ENCODE data around the gene GGTA1. TPM values are rescaled to one million over a fixed set of nuclear protein-coding genes. Genes with fewer than 3 reads are reported as not detected.

GGTA1 gene
- polyA plus RNA-seq, 1 donor (not counting 4 experiments of a cell fraction or from before 2014, with no cell fraction given) = not detected

DNA sequence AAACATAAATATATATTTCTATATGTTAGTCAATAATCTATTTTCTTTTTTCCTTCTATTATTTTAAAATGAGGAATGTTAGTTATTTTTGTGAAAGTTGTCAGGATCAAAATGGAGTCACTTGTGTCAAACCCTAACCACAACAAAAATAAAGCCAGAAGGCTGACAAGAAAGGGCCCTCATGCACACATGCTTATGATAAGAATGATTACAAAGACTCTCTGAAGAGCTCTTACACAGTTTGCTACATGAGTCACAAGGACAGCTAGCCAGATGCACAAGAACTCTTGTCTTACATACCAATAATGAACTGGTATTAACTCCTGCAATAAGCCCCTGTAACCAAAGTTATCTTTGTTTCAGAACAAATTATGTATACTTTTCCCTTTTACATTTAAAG, 64.7 kb downstream of the GGTA1 start:
- Histone ChIP-seq H3K27me3 (ENCODE audit: control insufficient read depth, extremely low read depth, insufficient read depth, low read length) (peaks cover 14% of the 10 kb centered on the region), H3K9me3 (ENCODE audit: control insufficient read depth, low read depth, low read length) (no peaks in the 10 kb centered on the region), H3K4me1 (ENCODE audit: control insufficient read depth, extremely low read depth, insufficient read depth, low read length) (no peaks in the 10 kb centered on the region), H3K4me3 (ENCODE audit: control insufficient read depth in 2 of 3, extremely low read depth in 1 of 3, insufficient read depth in 2 of 3, low read depth in 1 of 3, low read length in 3 of 3) (no peak overlapping the region), H3K9ac (ENCODE audit: control insufficient read depth, extremely low read depth, insufficient read depth, low read length) (no peak overlapping the region), H3K4me2 (ENCODE audit: control insufficient read depth, extremely low read depth, insufficient read depth, low read depth, low read length) (no peak overlapping the region), H3K27ac (ENCODE audit: control insufficient read depth, insufficient read depth, low read length) (no peak overlapping the region), H3K9me1 (ENCODE audit: control insufficient read depth, extremely low read depth, insufficient read depth, low read length) (no peaks in the 10 kb centered on the region), H2AFZ (ENCODE audit: control insufficient read depth, low read length) (no peak overlapping the region), H4K20me1 (ENCODE audit: control insufficient read depth, extremely low read depth, insufficient read depth, low read length) (no peaks in the 10 kb centered on the region), H3K36me3 (ENCODE audit: control insufficient read depth in 2 of 2, extremely low read depth in 1 of 2, insufficient read depth in 2 of 2, low read length in 2 of 2) (no peaks in the 10 kb centered on the region), H3K79me2 (ENCODE audit: control insufficient read depth, insufficient read depth, low read length) (no peaks in the 10 kb centered on the region)
- FAIRE-seq (no peak), DNase-seq (ENCODE audit: low read depth, low spot score) (no peak)
- dilution Hi-C loops (cut with MboI; ENCODE audit: extremely low pct_ligation_motif_present, low sequenced_read_pairs) = no loop called here
- no peak for TF ChIP-seq EZH2 (IDR thresholded peaks at IDR 0.05; ENCODE audit: low read length)
- TF ChIP-seq, protein P1, sequence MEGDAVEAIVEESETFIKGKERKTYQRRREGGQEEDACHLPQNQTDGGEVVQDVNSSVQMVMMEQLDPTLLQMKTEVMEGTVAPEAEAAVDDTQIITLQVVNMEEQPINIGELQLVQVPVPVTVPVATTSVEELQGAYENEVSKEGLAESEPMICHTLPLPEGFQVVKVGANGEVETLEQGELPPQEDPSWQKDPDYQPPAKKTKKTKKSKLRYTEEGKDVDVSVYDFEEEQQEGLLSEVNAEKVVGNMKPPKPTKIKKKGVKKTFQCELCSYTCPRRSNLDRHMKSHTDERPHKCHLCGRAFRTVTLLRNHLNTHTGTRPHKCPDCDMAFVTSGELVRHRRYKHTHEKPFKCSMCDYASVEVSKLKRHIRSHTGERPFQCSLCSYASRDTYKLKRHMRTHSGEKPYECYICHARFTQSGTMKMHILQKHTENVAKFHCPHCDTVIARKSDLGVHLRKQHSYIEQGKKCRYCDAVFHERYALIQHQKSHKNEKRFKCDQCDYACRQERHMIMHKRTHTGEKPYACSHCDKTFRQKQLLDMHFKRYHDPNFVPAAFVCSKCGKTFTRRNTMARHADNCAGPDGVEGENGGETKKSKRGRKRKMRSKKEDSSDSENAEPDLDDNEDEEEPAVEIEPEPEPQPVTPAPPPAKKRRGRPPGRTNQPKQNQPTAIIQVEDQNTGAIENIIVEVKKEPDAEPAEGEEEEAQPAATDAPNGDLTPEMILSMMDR (optimal IDR thresholded peaks at IDR 0.05 in 1 of 3, IDR thresholded peaks at IDR 0.05 in 1 of 3, conservative IDR thresholded peaks at IDR 0.05 in 1 of 3; ENCODE audit: extremely low read depth in 1 of 3, insufficient read depth in 2 of 3, low read length in 3 of 3) = no peak

DNA sequence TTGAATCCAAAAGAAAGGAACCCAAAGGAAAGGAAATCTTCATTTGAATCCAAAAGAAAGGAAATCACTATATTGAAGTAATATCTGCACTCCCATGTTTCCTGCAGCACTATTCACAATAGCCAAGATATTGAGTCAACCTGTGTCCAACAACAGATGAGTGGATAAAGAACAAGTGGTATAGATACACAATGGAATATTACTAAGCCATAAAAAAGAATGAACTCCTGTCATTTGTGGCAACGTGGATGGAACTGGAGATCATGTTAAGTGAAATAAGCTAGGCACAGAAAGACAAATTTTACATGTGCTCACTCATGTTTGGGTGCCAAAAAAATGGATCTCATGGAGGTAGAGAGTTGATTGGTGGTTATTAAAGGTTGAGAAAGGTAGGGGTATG, 71.7 kb downstream of the GGTA1 start:
- no peak for FAIRE-seq
- TF ChIP-seq, protein P1 (optimal IDR thresholded peaks at IDR 0.05 in 1 of 3, IDR thresholded peaks at IDR 0.05 in 1 of 3, conservative IDR thresholded peaks at IDR 0.05 in 1 of 3; ENCODE audit: extremely low read depth in 1 of 3, insufficient read depth in 2 of 3, low read length in 3 of 3) = no peak
- no peak for TF ChIP-seq EZH2 (IDR thresholded peaks at IDR 0.05; ENCODE audit: low read length)
- H4K20me1 ChIP-seq (ENCODE audit: control insufficient read depth, extremely low read depth, insufficient read depth, low read length) = no peaks in the 10 kb centered on the region
- peaks cover 10% of the 10 kb centered on the region for H3K27me3 ChIP-seq (ENCODE audit: control insufficient read depth, extremely low read depth, insufficient read depth, low read length)
- no peaks in the 10 kb centered on the region for H3K9me3 ChIP-seq (ENCODE audit: control insufficient read depth, low read depth, low read length)
- H3K4me3 ChIP-seq (ENCODE audit: control insufficient read depth in 2 of 3, extremely low read depth in 1 of 3, insufficient read depth in 2 of 3, low read depth in 1 of 3, low read length in 3 of 3) = no peak overlapping the region
- no peak overlapping the region for H3K4me2 ChIP-seq (ENCODE audit: control insufficient read depth, extremely low read depth, insufficient read depth, low read depth, low read length)
- DNase-seq (ENCODE audit: low read depth, low spot score) = no peak
- no peaks in the 10 kb centered on the region for H3K36me3 ChIP-seq (ENCODE audit: control insufficient read depth in 2 of 2, extremely low read depth in 1 of 2, insufficient read depth in 2 of 2, low read length in 2 of 2)
- dilution Hi-C loops (cut with MboI; ENCODE audit: extremely low pct_ligation_motif_present, low sequenced_read_pairs) = no loop called here
- H3K4me1 ChIP-seq (ENCODE audit: control insufficient read depth, extremely low read depth, insufficient read depth, low read length) = no peaks in the 10 kb centered on the region
- H3K9me1 ChIP-seq (ENCODE audit: control insufficient read depth, extremely low read depth, insufficient read depth, low read length) = no peaks in the 10 kb centered on the region
- H3K9ac ChIP-seq (ENCODE audit: control insufficient read depth, extremely low read depth, insufficient read depth, low read length) = no peak overlapping the region
- H3K79me2 ChIP-seq (ENCODE audit: control insufficient read depth, insufficient read depth, low read length) = no peaks in the 10 kb centered on the region
- H2AFZ ChIP-seq (ENCODE audit: control insufficient read depth, low read length) = no peak overlapping the region
- H3K27ac ChIP-seq (ENCODE audit: control insufficient read depth, insufficient read depth, low read length) = no peak overlapping the region
